Muscle of leg (tissue), 11 donors: ENCODE results near the gene KCNJ10. TPM values are rescaled to one million over a fixed set of nuclear protein-coding genes. Genes with fewer than 3 reads are reported as not detected.

Experiments
- DNase-seq: peaks from one replicate; pipeline ENCODE4 v3.0.0; 2013
- H3K27ac ChIP-seq: one replicate; pipeline ENCODE4 v1.5.1; 2013; ENCODE audit warnings: mild to moderate bottlenecking, low read length, control low read depth
- H3K27me3 ChIP-seq: one replicate; pipeline ENCODE4 v1.6.1; 2013; ENCODE audit warnings: low read length; ENCODE audit not compliant: control insufficient read depth, insufficient read depth
- H3K36me3 ChIP-seq: one replicate; pipeline ENCODE4 v1.6.1; 2013; ENCODE audit warnings: low read length; ENCODE audit not compliant: control insufficient read depth, insufficient read depth
- H3K4me1 ChIP-seq: one replicate; pipeline ENCODE4 v1.6.1; 2013; ENCODE audit warnings: low read length; ENCODE audit not compliant: control insufficient read depth, insufficient read depth
- H3K4me3 ChIP-seq: one replicate; pipeline ENCODE4 v1.5.1; 2013; ENCODE audit warnings: low read length, control low read depth
- H3K9me3 ChIP-seq: replicated peaks from 2 replicates; pipeline ENCODE4 v1.6.1; 2013; ENCODE audit warnings: low read depth, low read length; ENCODE audit not compliant: control insufficient read depth
- WGBS: methylation state at CpG from one replicate; pipeline ENCODE4 v1.1.5; 2013; ENCODE audit warnings: missing lambda C conversion rate; ENCODE audit not compliant: insufficient coverage; 5-methylcytosine and 5-hydroxymethylcytosine counted together
- polyA plus RNA-seq, 8 donors: library from polyadenylated mRNA; unstranded; fragments of 120-200 nt; gene quantifications; one replicate each; pipeline versions ENCODE4 v1.2.1 to v1.2.3, GENCODE V29; 2013; ENCODE audit warnings: inconsistent platforms in 1 of 8, low replicate concordance in 1 of 8; ENCODE audit not compliant: insufficient read length in 8 of 8, insufficient read depth in 1 of 8
- total RNA-seq: library from RNA; stranded (reverse); fragments of 120-200 nt; gene quantifications from one replicate; pipeline ENCODE4 v1.2.4, GENCODE V29; 2013

The KCNJ10 gene
- total and polyA plus RNA-seq, 9 donors, result 0.30 to 1.6 (median 0.64) TPM

- H3K27me3 ChIP-seq, result no peaks in the 10 kb centered on the region
- peaks cover under 1% of the 10 kb centered on the region for H3K36me3 ChIP-seq
- H3K4me1 ChIP-seq, result peaks cover 73% of the 10 kb centered on the region
- no peak for DNase-seq
- no peak overlapping the region for H3K4me3 ChIP-seq
- H3K27ac ChIP-seq, result peak overlapping the region; percentile 95
- 96% methylated on average over 2 of the region's 2 CpGs for WGBS
- no peaks in the 10 kb centered on the region for H3K9me3 ChIP-seq
Measured at GRCh38 chr1:160099716-160100375, 29.9 kb upstream of the KCNJ10 start.

DNA sequence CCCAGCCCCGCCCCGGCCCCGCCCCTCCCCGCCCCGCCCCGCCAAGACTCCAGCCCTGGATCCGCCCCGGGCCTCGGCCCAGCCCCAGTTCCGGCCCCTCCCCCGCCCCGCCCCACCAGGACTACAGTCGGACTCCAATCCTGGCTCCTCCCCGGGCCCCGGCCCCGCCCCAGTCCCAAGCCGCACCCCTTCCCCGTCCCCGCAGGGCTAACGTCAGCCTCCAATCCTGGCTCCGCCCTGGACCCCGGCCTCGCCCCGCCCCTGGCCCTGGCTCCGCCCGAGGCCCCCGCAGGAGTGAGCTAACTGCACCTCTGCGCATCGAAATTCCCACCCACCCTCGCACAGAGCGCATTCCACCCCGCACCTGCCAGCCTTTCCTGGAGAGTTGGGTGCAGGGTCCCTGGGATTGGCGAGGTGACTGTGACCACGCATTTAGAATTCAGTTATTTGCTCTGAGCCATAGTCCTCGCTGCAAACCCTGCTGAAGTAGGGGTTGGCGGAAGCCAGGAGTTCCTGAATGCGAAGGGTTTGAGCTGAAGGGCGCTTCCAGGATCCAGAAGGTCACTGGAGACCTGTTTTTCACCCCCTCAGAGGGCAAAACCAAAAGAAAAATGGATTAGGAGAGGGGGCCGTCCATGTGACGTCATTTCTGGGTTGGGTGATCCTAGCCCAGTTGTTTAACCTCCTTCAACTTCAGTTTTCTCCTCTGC, 29.0 kb upstream of the KCNJ10 start:
- DNase-seq, result peak; percentile 98
- Histone ChIP-seq H3K4me1 (peaks cover 70% of the 10 kb centered on the region), H3K36me3 (peaks cover 9% of the 10 kb centered on the region), H3K9me3 (no peaks in the 10 kb centered on the region), H3K27me3 (no peaks in the 10 kb centered on the region), H3K4me3 (peak overlapping the region; percentile 57), H3K27ac (peak overlapping the region; percentile 95)
- 0% methylated on average over 12 of the region's 40 CpGs for WGBS

DNA sequence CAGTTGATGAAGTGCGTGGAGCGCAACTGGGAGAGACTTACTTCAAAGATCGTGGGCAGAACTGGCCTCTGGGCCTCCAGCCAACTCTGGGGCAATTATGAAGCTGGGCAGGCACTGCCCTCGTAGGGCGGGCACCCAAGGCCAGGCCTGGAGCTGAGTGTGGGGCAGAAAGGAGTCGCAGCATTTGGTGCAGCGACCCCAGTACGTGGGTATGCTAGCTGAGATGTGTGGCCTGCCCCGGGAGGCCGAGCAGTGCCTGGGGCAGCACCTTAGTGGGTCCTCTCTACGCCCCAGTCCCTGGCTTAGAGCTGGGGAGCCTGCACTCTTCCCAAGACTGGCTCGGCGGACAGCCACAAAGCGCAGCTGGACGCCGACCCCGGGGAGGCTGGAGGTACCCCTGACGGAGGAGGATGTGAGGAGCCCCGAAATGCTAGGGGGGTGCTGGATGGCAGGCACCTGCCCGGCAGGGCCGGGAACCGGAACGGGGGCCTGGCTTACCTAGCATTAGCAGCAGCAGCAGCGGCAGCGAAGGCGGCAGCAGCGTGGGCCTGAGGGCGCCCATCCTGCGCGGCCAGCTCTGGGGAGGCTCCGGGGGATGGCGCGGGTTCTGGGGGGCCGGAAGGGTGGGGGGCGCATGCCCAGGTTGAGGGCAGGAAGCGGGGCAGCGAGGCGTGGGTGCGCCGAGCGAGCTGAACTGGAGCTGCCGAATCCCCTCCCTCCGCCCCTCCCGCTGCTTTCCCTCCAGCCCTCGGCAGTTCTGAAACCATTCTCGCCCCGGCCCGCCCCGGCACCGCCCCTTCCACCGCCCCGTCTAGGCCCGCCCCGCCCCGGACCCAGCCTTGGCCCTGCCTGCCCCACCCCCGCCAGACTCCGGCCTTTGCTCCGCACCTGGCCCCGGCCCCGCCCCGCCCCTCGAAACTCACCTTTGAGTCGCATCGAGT, 28.2 kb upstream of the KCNJ10 start, which contains the start of gene IGSF8:
TSS of gene IGSF8 (minus strand) at position 709 of the 941 bp plus-strand sequence. CDS start at position 562, 147 bp downstream.
- no peaks in the 10 kb centered on the region for H3K9me3 ChIP-seq
- H3K27ac ChIP-seq, result peak within 1 kb of the TSS; percentile 95
- H3K36me3 ChIP-seq, result peaks cover 12% of the 10 kb centered on the region
- H3K4me1 ChIP-seq, result peaks cover 67% of the 10 kb centered on the region
- no peaks in the 10 kb centered on the region for H3K27me3 ChIP-seq
- DNase-seq, result peak; percentile 93
- H3K4me3 ChIP-seq, result peak within 1 kb of the TSS; percentile 74
- WGBS, result 5% methylated on average over 50 of the region's 64 CpGs

- no peaks in the 10 kb centered on the region for H3K9me3 ChIP-seq
- DNase-seq, result no peak
- peaks cover 14% of the 10 kb centered on the region for H3K36me3 ChIP-seq
- H3K27ac ChIP-seq, result no peak overlapping the region
- H3K27me3 ChIP-seq, result no peaks in the 10 kb centered on the region
- H3K4me3 ChIP-seq, result peak overlapping the region; percentile 74
- peaks cover 59% of the 10 kb centered on the region for H3K4me1 ChIP-seq
- 51% methylated on average over 5 of the region's 5 CpGs for WGBS
Measured at GRCh38 chr1:160097151-160097910, 27.4 kb upstream of the KCNJ10 start.

DNA sequence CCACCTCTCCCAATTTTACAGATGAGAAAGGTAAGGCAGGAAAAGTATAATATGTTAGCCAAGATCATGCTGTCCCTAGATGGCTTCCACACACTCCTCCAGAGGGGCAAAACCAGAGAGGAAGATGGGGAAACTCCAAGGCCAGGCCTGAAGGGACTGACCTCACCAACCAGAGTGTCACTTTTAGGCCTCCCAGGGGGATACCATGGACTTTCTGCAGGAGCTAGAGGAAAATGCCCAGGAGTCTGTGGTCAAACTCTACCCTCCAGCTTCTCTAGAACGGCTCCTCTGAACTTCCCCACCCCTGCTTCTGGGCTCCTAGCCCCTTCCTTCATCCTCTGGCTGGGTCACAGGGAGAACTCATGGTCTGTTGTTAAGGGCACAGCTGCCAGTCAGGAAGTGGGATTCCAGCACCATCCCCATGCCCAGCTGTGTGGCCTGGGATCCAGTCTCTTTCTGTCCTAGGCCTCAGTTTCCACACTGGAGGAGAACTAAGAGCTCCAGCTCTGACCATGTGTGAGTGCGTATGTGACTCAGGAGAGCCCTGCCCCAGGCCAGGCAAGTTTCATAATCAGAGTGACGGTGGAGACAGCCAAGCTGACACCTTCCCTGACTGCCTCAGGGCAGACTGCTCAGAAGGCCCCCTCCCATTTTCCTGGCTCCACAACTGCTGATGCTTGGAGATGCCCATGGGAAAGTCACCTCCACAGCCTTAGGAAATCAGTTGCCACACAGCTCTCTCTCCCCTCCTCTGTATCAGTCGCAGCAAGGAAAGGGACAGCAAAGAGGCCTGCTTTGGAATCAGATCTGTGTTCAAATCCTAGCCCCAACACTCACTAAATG, 26.5 kb upstream of the KCNJ10 start:
- 68% methylated on average over 3 of the region's 4 CpGs for WGBS
- Histone ChIP-seq H3K4me3 (no peak overlapping the region), H3K36me3 (peaks cover 23% of the 10 kb centered on the region), H3K9me3 (no peaks in the 10 kb centered on the region), H3K27ac (no peak overlapping the region), H3K27me3 (no peaks in the 10 kb centered on the region), H3K4me1 (peaks cover 50% of the 10 kb centered on the region)
- no peak for DNase-seq

GRCh38 chr1:160095382-160096105, 25.6 kb upstream of the KCNJ10 start:
- peaks cover 43% of the 10 kb centered on the region for H3K4me1 ChIP-seq
- no peak for DNase-seq
- H3K36me3 ChIP-seq, result peaks cover 28% of the 10 kb centered on the region
- no peak overlapping the region for H3K4me3 ChIP-seq
- no peaks in the 10 kb centered on the region for H3K27me3 ChIP-seq
- H3K27ac ChIP-seq, result no peak overlapping the region
- 94% methylated on average over 4 of the region's 4 CpGs for WGBS
- no peaks in the 10 kb centered on the region for H3K9me3 ChIP-seq

DNA sequence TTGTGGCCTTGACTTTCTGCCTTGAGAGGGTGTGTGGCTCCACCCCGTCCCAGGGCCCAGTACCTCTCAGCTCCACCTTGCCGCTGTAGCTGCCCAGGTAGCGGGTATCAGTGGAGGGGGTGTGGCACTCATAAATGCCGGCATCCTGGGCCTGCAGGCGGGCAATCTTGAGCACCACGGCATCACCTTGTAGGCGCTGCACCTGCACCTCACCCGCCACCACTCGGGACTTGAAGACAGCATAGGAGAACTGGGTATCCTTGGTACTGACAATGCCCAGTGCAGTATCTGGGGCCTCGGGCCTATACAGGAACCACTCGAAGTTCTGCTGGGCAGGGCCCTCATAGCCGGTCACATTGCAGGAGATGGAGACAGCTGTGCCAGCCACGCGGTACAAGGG, 24.8 kb upstream of the KCNJ10 start:
- H3K27me3 ChIP-seq, result no peaks in the 10 kb centered on the region
- peaks cover 32% of the 10 kb centered on the region for H3K36me3 ChIP-seq
- H3K4me3 ChIP-seq, result no peak overlapping the region
- DNase-seq, result no peak
- 93% methylated on average over 13 of the region's 14 CpGs for WGBS
- H3K4me1 ChIP-seq, result peaks cover 42% of the 10 kb centered on the region
- H3K27ac ChIP-seq, result no peak overlapping the region
- H3K9me3 ChIP-seq, result no peaks in the 10 kb centered on the region

DNA sequence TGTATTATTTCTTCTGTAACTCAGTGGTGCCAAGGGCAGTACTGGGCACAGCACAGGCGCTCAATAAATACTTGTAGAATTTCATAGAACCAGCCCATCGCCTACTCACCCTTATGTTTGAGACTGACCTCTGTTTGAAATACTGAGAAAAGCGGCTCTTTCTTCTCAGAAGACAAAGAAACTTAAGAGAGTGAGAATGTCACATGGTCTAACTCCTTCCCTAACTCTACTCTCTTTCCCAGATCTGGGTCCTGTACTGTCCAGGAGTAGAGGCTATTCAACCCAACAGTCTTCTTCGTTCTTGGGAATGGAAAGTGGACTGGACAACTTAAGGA, 24.3 kb upstream of the KCNJ10 start:
- no CpG with 5 or more reads among the region's 4 CpGs for WGBS
- Histone ChIP-seq H3K27ac (no peak overlapping the region), H3K4me3 (no peak overlapping the region)

More for the DNA sequence above, 24.3 kb upstream of the KCNJ10 start:
- no peaks in the 10 kb centered on the region for H3K9me3 ChIP-seq
- no peaks in the 10 kb centered on the region for H3K27me3 ChIP-seq
- peaks cover 32% of the 10 kb centered on the region for H3K36me3 ChIP-seq
- H3K4me1 ChIP-seq, result peaks cover 38% of the 10 kb centered on the region
- no peak for DNase-seq
